HUDEP-2 (cell line): ENCODE results near the gene CLDN20.

Experiments
- DNase-seq, 76 experiments: peaks; one replicate each; lab custom pipeline; 2025; ENCODE audit not compliant: unreplicated experiment in 76 of 76; lab: John Stamatoyannopoulos, UW

CLDN20 gene

GRCh38 chr6:155268088-155268867 is 4.5 kb downstream of the CLDN20 start:
- DNase-seq, result peak in 26 of 76 experiments; percentile 5 to 69 (median 41)

DNA sequence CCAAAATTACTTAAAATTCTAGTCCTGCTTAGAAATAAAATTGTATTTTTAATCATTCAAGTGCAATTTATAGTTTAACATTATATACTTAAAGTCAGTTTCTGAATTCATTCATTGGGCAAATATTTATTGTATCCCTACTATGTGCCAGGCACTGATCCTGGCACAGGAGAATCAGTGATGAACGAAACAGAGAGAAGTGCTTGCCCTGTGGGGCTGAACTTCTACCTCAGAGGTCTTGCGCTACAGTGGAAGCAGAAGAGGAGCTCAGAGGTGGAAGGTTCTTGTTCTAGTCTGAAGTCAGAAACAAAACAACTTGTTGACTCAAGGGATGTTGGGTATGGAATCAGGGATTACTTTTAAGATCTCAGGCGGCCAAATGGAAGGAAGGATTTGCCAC is 6.0 kb downstream of the CLDN20 start:
- no peak for DNase-seq

DNA sequence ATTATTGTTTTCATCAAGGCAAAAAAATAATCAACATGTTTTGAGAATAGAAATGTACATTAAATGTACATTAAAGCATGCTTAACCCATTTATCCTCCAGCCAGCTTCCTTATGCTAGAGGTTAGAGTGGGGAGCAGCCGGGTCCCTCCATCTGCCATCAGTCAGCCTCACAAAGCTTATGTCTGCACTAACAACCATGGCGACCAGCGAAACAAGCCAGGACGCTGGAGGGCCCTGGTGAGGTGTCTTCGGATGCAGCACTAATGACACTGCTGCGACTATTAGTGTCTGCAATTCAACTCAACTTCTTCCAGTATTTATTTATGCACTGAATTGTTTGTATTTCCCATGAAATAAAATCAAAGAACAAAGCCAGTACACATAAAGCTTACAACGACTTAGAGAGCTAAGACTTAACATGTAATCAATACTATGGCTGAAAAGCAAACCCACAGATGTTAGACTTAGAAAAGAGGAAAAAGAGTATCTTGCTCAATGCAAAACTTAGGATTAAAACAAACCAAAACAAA is 6.8 kb downstream of the CLDN20 start:
- no peak for DNase-seq

DNA sequence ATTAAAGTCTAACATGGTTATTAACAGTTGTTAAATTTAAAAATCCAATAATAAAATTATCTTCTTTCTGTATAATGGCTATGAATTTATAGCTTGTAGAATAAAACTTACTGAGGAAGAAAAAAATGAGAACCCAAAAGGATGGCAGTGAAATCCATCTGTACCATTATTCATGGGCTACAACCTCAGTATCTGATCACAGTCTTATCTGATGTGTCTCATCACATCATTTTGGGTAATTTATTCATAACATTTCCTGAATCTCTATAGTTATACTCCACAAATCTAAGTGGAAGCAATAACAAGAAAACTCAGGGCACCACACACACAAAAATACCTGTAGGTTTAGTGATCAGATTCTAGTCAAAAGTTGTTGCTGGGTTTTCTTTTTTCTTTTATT is 7.3 kb downstream of the CLDN20 start:
- no peak for DNase-seq

GRCh38 chr6:155272353-155273232 is 8.8 kb downstream of the CLDN20 start:
- no peak for DNase-seq

GRCh38 chr6:155273431-155273830 is 9.6 kb downstream of the CLDN20 start:
- DNase-seq, result no peak

DNA sequence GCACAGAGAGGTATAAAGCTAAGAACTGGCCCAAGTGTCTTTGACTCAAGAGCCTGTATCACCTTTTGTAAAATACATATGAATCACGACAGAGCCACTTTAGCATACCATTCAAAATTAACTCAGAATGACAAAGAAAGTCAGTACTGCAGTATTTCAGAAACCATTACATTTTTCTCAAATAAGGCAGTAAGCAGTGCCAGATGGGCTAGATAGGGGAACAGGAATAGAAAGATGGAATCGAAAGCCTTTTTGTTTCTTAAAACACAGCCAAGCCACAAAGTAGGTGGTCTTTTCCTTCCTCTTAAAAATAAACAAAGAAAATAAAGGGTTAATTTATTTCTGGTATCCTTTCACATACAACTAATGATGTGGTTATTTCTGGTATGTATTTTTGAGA is 10.3 kb downstream of the CLDN20 start:
- no peak for DNase-seq

DNA sequence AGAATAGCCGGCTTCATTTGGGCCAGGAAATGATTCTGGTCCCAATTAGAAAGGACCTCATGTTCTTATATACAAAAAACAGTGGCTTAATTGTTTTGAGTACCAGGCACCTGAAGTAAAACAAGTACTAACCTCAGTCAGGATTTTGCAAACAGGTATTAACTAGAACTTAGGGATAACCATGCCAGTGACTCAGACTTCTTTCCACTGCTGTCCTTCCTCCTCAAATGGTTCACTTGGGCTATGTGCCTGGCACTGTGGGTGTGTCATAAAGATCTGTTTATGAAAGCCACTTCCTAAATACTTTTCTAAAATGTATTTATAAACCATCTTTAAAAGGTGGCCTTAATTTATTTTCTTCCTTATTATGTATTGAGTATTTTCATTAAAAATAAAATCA is 10.7 kb downstream of the CLDN20 start:
- DNase-seq, result no peak

DNA sequence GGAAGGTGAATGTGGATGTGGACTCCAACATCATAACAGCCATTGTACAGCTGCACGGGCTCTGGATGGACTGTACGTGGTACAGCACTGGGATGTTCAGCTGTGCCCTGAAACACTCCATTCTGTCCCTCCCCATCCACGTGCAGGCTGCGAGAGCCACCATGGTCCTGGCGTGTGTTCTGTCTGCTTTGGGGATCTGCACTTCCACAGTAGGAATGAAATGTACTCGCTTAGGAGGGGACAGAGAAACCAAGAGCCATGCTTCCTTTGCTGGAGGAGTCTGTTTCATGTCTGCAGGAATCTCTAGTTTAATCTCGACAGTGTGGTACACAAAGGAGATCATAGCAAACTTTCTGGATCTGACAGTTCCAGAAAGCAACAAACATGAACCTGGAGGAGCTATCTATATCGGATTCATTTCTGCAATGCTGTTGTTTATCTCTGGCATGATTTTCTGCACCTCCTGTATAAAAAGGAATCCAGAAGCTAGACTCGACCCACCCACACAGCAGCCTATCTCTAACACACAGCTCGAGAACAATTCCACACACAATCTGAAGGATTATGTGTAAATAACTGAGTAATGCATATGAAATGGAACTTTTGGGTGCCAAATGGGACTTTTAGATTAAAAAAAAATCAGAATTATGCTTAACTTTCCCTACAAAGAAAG is 12.1 kb downstream of the CLDN20 start:
- peak in 7 of 76 experiments; percentile 2 to 24 (median 13) for DNase-seq

DNA sequence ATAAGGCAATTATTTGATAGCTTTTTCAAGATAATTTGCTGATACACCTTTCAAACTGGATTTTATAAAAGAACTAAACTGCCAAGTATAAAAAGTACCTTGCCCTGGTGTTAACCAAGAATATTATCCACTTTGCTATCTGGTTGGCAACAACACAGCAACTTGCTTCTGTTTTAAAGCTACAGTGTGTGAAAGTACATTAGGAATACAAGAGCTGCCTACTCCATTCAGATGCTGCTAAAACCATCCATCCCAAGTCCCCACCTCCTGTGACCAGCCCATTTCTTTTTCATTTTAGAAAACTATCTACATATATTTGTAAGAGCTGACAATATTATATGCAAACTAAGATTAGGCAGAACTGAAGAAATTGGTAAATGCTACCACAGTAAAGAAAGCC is 12.8 kb downstream of the CLDN20 start:
- no peak for DNase-seq

GRCh38 chr6:155278319-155279049 is 14.7 kb downstream of the CLDN20 start:
- no peak for DNase-seq

DNA sequence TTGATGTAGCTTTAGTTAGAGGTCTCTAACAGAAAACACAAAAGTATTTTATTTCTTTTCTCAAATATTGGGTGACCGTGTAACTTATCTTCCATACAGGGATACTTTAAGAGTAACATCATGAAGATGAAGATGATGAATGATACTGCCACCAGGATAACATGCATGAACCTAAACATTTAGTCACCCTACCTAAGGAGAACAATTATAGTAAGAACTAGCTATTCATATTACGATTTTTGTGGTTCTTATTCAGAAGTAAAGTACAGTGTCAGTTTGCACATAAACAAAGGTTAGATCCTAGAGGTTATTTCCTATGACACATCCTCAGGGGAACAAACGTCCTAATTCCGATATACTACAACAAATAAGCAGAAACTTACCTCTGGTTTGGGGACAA is 21.0 kb downstream of the CLDN20 start:
- no peak for DNase-seq

DNA sequence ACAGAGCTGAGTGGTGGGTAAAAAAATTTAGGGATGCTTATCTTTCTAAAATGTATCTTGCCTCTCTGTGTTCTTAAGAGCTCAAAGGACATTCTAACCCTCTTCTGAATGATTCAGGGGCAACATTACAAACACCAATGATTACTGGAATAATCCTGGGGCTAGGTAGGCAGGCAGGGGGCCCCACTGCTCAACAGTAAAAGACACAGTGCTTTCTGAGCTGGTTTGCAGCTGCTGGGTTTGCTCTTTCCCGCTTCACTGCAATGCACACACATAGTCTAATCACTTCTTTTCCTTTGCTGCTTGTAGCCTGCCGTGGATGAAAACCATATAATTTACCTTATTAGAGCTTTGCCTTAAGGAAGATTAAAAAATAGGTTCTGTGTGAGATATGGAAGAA is 23.9 kb downstream of the CLDN20 start:
- no peak for DNase-seq

- no peak for DNase-seq
These were observed 26.7 kb downstream of the CLDN20 start for GRCh38 chr6:155290491-155290890.

DNA sequence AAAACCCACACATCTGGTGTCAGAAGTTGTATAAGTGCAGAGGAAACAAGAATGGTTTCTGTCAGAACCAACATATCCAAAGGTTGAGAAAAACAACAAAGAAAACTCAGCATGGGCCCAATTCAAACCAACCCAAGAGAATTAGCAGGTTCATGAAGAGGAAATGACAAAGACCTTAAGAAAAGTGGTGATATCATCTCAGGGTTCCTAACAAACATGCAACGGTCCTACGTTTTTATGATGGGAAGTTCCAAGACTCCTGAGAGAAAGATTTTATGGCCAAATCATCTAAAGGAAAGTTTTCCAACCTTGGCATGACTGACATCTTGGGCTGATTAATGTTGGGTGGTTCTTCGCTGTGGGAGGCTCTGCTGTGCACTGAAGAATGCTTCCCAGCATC is 27.5 kb downstream of the CLDN20 start:
- DNase-seq, result no peak

DNA sequence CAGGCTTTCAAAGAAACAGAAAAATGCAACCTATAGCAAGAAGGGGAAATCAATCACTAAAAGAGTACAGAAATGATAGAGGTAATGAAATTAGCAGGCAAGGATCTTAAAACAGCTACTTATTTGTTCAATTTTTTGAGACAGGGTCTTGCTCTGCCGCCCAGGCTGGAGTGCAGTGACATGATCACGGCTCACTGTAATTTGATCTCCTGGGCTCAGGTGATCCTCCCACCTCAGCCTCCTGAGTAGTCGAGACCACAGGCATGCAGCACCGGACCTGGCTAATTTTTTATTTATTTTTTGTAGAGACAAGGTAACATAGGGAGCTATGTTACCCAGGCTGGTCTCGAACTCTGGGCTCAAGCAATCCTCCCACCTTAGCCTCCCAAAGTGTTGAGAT is 28.9 kb downstream of the CLDN20 start:
- DNase-seq, result no peak

- DNase-seq, result no peak
These were observed 33.9 kb downstream of the CLDN20 start for GRCh38 chr6:155297669-155298068.

DNA sequence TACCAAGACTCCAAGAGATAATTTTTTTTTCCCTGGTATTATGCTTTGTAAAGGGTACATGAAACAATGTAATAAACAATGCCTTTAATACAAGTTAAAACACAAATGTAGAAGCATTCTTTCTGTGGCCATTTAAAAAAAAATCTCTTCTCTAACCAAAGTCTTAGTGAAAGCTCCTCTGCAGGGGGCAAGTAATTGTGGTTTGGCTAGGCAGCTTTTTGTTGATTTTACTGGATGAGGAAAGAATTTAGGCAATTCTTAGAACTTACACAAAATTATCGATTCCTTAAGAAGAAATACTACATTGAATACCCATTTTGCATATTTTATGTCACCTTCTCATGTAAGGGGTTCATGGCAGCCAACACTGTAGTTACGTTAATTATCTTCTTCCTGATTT is 38.1 kb downstream of the CLDN20 start:
- DNase-seq, result no peak

GRCh38 chr6:155303361-155303870 is 39.6 kb downstream of the CLDN20 start:
- DNase-seq, result no peak

DNA sequence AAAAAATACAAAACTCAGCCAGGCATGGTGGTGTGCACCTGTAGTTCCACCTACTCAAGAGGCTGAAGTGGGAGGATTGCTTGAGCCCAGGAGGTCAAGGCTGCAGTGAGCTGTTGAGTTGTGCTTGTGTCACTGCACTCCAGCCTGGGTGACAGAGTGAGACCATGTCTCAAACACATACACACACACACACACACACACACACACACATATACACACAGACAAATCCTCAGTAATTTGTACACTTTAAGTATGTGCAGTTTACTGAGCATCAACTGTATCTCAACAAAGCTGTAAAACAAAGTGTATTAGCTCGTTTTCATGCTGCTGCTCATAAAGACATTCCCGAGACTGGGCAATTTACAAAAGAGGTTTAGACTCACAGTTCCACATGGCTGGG is 43.1 kb downstream of the CLDN20 start:
- no peak for DNase-seq
